HG03066 (cell line): ENCODE measurements around the gene AIG1.

ENCODE experiments used
- ATAC-seq: cut with Tn5 transposase; IDR thresholded peaks from one replicate; pipeline ENCODE4 v1.9.1; 2021; ENCODE audit warnings: low read depth; ENCODE audit not compliant: unreplicated experiment

AIG1 gene

GRCh38 chr6:143090314-143091044, 29.8 kb downstream of the AIG1 start:
- ATAC-seq = no peak

- no peak for ATAC-seq
These were observed 32.1 kb downstream of the AIG1 start for GRCh38 chr6:143092768-143093167.

- no peak for ATAC-seq
These were observed 32.6 kb downstream of the AIG1 start for GRCh38 chr6:143093290-143093689.

GRCh38 chr6:143096403-143096802, 35.7 kb downstream of the AIG1 start:
- no peak for ATAC-seq

GRCh38 chr6:143097224-143097795, 36.6 kb downstream of the AIG1 start:
- no peak for ATAC-seq

DNA sequence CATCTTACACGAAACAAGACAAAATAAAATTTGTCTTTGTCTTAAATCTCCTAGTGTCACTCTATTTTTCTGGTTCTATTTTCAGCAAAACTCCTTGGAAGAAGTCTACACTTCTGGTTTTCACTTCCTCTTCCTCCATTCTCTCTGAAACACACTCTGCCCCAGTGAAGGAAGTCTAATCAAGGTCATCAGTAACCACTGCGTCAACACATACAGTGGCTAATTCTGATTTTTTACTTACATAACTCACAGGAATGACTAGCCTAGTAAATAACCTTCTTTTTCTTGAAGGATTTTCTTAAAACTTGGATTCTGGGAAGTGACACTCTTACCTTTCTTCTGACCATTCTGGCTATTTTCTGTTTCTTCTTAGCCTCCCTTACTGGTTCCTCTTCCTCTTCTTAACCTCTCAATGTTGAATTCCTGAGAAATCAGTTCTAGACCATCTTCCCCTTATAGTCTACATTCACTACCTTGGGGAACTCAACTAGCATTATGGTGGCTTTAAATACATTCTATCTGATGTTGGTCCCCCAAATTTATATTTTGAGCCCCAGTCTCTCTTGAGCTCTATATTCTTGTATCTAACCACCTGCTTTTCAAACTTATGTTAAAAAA, 37.5 kb downstream of the AIG1 start:
- peak; percentile 85 for ATAC-seq

DNA sequence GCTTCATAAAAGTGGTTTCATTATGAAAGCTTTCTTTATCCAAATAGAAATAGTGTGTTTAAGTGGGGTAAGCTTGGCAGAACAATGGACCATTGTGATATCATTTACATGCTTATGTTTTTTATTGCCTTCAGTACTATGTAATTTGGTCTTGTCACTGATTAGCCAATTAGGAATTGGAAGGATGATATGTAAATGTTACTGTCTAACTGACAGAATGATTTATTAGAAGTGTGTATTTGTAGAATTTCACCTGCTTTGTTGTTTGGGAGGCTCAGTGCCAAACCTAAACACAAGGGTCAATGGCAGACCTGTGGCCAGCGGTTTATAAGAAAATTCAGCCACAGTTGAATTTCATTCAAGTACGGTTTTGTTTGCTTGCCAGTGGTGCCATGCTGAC, 39.0 kb downstream of the AIG1 start:
- no peak for ATAC-seq

DNA sequence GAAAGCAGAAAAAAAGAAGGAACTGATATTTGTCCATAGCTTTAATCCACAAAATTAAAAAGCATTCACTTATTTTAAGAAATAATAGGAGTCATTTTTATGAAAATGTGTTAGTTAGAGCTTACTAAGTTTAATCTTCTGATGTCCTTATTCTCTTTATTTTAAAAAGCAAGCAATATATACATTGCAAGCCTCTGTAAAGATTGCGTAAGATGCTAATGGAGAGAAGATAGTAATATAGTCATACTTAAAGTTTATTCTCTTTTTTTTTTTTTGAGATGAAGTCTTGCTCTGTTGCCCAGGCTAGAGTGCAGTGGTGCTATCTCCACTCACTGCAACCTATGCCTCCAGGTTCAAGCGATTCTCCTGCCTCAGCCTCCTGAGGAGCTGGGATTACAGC, 39.7 kb downstream of the AIG1 start:
- no peak for ATAC-seq

- no peak for ATAC-seq
These were observed 43.2 kb downstream of the AIG1 start for GRCh38 chr6:143103916-143104315.

GRCh38 chr6:143107440-143107839, 46.8 kb downstream of the AIG1 start:
- ATAC-seq = no peak

GRCh38 chr6:143107911-143108761, 47.4 kb downstream of the AIG1 start:
- no peak for ATAC-seq

DNA sequence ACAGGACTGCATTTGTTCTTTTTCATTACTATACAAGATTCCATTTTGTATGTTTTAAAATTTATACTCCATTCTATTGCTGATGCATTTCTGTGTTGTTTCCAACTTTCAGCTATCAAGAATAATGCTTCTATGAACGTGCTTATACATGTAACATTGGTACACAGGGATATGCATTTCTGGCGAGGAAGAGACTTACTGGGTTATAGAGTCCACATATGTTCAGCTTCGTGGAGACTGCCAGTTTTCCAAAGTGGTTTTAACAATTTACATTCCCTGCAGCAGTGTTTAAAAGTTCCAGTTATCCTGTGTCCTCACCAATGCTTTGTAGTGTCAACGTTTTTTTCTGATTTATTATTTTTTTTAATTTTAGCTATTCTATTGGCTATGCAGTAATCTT, 48.5 kb downstream of the AIG1 start:
- no peak for ATAC-seq

DNA sequence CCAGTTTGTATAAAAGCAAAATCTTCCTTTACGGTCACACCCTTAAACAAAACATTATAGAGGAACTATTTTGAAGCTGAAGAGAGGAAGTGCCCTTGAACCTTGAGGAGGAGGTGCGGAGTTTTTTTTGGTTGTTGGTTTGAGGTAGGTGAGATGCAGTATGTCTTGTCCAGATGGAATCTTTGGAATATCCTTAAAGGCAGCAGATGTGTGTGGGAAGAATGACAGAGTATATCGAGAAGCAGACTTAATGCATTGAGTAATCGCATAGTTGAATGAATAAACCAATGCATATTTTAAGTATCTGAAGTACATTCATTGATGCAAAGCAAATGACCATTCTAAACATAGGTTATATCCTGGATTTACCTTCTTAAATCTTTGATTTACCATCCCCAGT, 49.9 kb downstream of the AIG1 start:
- ATAC-seq = no peak

- no peak for ATAC-seq
These were observed 50.3 kb downstream of the AIG1 start for GRCh38 chr6:143110996-143111395.

DNA sequence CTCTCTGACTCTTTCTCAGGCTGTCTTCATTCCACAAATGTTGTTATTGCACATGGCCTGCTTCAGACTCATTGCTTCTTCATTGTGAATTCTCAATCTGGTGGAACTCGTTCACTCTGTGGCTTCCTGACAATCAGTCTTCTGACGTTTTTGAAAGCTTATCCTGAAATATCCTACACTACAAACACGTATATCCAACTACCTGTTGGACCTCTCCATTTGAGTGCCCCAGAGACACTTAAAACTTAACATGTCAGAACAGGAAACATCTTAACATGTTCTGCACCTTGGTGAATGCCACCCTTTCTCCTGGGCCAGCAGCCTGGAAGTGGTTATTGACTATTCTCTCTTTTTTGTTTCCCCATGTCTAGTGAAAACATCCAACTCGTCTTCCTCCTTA, 50.8 kb downstream of the AIG1 start:
- ATAC-seq = no peak

DNA sequence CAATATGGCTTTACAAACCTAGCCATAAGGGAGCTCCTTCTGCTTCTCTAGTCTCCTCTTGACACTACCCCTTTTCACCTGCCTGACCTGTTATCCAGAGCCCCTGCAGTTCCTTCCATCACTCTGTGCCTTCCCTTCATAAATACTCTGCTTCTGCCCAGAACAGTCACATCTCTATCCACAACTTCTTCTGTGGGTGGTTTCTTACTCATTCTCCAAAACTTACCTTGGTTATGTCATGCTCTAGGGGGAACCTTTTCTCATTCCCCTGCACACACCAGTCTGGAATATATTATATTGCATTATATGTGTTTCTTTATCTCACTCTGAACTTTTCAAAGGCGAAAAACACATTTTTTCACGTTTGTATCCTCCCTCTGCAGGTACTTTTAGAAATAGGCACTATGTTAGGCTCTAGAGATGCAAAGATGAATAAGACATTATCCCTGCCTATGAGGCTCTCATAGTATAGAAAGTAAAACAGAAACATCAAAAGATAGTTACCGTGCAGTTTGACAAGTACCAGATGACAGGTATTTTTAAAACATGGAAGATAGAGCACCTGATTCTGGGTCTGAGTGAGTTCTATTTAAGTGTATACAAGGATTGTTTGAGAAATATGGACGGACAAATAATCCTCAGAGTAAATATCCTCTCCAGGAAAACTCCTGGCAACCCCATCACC, 51.5 kb downstream of the AIG1 start:
- ATAC-seq = no peak

GRCh38 chr6:143112837-143113236, 52.1 kb downstream of the AIG1 start:
- ATAC-seq = no peak

GRCh38 chr6:143115728-143116127, 55.0 kb downstream of the AIG1 start:
- ATAC-seq = no peak

- no peak for ATAC-seq
These were observed 56.4 kb downstream of the AIG1 start for GRCh38 chr6:143117108-143117507.

DNA sequence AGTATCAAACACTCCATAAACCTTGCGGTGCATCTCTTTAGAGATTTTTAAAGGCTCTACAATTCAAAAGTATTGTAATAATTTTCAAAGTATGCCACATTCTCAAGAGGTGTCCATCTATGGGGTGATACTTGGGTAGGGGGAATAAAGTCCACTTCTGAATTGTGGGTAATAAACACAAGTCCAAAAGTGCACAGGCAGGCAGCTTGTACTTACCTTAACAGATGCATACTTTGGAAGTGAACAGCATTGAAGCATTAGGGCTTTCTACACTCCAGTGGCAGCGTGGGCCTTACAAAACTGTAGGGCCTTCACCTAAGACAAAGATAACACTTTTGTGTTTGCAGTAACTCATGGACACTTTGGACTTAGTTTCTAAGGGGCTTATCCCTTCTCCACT, 58.6 kb downstream of the AIG1 start:
- no peak for ATAC-seq

- no peak for ATAC-seq
These were observed 62.4 kb downstream of the AIG1 start for GRCh38 chr6:143123081-143123480.
